ENCODE results near the gene AKIRIN1. TPM values are rescaled to one million over a fixed set of nuclear protein-coding genes. Genes with fewer than 3 reads are reported as not detected.
A peak's percentile ranks its signal among the peaks of the same experiment; 100 is the strongest.
"Not testable (repeated sequence)": the region's sequence is repeated elsewhere in the genome, so short reads cannot be mapped to it uniquely, and the experiment has no call there.

Gene AKIRIN1
- total RNA-seq, 1 experiment from 2014 or later, result 42.9 TPM

DNA sequence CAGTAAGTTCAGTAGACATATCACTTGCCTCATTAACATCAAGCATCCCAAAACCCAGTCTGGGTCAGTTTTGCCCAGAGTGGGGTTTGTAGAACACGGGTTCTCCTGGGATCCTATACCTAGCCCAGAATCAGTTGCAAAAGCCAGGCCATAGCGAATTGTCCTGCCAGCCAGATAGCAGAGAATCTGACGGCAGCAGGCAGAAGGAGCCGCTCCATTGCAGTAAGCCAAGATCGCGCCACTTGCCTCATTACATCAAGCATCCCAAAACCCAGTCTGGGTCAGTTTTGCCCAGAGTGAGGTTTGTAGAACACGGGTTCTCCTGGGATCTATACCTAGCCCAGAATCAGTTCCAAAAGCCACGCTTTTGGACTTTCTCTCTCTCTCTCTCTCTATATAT is 54.2 kb downstream of the AKIRIN1 start:
- DNase-seq (ENCODE audit: low read depth), result no peak

DNA sequence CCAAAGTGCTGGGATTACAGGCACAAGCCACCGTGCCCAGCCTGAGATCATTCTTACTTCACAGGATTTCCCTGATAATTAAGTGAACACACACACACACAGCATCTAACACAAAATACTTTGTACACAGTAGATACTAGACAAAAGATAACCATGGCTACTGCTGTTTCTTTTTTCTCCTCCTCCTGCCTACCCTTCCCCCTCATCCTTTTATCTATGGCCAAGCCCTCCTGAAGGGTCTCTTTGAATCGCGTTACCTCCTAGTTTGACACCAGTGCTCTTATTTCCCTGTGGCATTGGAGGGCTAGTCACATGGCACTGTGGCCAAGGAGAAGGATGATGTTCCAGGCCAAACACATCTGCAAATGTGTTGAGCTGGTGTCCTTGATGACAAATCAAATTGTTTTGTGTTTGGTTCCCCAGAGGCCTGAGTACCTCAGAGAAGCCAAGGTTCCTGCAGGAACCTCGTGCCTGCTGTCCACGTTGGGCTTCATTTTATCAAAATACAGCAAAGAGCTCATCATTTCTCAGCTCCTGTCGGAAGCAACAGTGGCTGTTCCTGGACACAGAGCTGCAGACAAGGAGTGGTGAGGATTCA is 55.6 kb downstream of the AKIRIN1 start:
- DNase-seq (ENCODE audit: low read depth), result peak; percentile 35

DNA sequence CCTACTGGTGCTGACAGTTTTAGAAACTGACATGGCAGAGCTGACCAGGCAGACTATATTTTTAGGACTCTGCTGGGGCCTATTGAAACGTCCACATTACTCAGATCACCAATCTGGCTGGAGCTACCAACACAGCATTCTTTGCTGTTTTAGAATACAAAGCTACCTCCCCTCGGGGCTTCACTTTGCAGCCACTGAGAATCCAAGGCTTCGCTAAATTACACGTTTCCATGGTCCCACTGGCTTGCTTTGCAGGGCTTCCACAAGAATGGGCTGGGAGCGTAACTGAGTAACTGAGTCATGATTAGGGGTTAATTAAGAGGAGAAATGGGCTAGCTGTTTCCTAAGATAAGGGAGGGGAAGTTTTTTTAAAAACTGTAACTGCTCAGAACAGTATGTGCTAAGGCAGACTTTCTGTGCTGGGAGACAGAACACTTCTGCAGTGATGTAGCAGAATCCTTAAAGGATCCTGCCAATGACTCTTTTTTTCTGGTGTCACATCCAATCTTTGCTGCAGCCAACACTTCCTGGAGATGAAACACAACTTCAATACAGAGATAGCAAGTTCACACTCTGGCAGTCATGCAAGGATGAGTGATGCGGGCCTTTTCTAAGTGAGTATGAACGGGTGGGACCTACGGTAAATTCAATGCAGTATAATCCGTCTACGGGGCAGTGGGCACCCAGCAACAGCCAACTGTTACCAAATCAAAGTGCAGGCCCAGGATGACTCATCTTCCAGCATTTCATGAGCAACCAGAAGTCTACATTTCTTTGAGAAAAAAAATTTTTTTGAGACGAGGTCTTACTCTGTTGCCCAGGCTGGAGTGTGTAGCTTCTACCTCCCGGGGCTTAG is 56.5 kb downstream of the AKIRIN1 start:
- DNase-seq (ENCODE audit: low read depth), result peak; percentile 89

DNA sequence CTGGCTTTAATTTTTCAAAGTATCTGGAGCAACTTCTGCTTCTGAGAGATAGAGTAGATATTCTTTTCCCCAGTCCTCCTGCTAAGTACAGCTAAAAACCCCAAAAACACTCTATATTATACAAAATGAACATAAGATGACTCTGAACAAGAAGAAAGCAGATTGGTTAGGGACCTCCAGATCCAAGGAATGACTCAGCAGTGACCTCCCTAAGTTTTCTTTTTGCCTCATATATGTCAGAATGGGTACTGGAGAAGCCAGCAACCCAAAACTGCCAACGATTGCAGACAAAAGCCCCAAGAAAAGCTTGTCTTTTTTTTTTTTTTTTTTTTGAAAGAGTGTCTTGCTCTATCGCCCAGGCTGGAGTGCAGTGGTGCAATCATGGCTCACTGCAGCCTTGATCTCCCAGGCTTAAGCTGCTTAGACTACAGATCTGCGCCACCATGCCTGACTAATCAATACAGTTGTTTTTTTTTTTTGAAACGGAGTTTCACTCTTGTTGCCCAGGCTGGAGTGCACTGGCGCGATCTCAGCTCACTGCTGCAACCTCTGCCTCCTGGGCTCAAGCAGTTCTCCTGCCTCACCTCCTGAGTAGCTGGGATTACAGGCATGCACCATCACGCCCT is 57.8 kb downstream of the AKIRIN1 start:
- no peak for DNase-seq (ENCODE audit: low read depth)

DNA sequence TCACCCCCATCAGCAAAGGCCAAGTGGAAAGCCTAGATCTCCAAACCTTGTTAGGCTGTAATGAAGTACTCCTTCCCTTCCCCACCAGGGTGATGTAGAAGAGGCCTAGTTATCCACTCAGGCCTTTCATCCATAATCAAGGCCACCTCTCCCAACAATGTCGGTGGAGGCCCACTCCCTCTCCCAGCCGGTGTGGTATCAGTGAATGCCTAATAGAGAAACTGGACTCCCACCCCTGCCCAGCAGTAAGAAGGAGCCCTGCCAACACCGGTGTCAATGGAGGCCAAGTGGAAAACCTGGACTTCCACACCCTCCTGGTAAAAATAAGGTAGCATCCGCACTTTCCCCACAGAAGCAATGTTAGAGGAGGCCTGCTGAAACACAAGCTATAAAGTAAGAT is 58.9 kb downstream of the AKIRIN1 start:
- DNase-seq (ENCODE audit: low read depth), result no peak

DNA sequence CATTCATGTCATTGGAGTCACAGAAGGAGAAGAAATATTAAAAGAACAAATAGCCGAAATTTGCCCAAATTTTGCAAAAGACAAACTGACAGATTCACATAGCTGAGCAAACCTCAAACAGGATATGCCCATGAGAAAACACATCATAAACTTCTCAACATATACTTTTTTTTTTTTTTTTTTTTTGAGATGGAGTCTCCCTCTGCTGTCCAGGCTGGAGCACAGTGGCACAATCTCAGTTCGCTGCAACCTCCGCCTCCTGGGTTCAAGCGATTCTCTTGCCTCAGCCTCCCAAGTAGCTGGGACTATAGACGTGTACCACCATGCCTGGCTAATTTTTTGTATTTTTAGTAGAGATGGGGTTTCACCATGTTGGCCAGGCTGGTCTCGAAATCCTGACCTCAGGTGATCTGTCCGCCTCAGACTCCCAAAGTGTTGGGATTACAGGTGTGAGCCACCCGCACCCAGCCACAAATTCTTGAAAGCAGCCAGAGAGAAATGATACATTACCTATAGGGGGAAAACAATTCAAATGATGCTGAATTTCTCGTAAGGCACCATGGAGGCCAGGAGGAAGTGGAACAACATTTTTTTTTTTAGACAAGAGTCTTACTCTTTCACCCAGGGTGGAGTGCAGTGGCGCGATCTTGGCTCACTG is 60.2 kb downstream of the AKIRIN1 start:
- not testable (repeated sequence) for DNase-seq (ENCODE audit: low read depth)

DNA sequence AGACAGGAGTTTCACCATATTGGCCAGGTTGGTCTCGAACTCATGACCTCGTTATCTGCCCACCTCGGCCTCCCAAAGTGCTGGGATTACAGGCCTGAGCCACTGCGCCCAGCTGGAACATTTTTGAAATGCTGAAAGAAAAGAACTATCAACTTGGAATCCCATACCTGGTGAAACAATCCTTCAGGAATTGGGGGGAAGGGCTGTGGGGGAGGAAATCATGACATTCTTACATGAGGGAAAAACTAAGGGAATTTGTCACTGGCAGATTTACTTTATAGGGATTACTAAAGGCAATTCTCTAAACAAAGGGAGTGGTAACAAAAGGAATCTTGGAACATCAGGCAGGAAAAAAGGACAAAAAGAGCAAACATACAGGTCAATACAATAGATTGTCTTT is 60.9 kb downstream of the AKIRIN1 start:
- no peak for DNase-seq (ENCODE audit: low read depth)

DNA sequence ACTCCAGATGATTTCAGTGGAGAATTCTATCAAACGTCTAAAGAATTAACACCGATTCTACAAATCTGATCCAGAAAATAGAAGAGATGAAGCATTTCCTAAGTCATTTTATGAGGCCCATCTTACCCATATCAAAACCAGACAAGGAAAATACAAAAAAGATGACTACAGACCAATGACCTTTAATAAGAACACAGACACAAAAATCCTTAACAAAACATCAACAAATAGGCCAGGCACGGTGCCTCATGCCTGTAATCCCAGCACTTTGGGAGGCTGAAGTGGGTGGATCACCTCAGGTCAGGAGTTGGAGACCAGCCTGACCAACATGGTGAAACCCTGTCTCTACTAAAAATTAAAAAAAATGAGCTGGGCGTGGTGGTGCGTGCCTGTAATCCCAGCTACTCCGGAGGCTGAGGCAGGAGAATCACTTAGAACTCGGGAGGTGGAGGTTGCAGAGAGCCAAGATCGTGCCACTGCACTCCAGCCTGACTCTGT is 64.2 kb downstream of the AKIRIN1 start:
- DNase-seq (ENCODE audit: low read depth), result not testable (repeated sequence)

Other genes starting within 250 kb of the AKIRIN1 start
- gene RRAGC, start 131.5 kb upstream of the AKIRIN1 start, total RNA-seq (2014; rRNA removed; shearing (Covaris generic)), result 13.0 and 16.8 TPM in 2 replicates
- gene MYCBP, start 117.9 kb upstream of the AKIRIN1 start, total RNA-seq (2014; rRNA removed; shearing (Covaris generic)), result 37.6 and 42.0 TPM in 2 replicates
- gene GJA9, start 109.7 kb upstream of the AKIRIN1 start, total RNA-seq (2014; rRNA removed; shearing (Covaris generic)), result not detected in 2 replicates
- not detected in 2 replicates for gene RHBDL2, start 49.4 kb upstream of the AKIRIN1 start, total RNA-seq (2014; rRNA removed; shearing (Covaris generic))
- 823 and 839 TPM in 2 replicates for gene NDUFS5, start 35.1 kb downstream of the AKIRIN1 start, total RNA-seq (2014; rRNA removed; shearing (Covaris generic))
- 82.3 and 88.4 TPM in 2 replicates for gene MACF1, start 213.4 kb downstream of the AKIRIN1 start, total RNA-seq (2014; rRNA removed; shearing (Covaris generic))